Liver (tissue), 9 donors: ENCODE results near the gene SKIC2. TPM values are rescaled to one million over a fixed set of nuclear protein-coding genes. Genes with fewer than 3 reads are reported as not detected.

ENCODE experiments used
- DNase-seq: peaks from one replicate; pipeline ENCODE4 v3.0.0-alpha.2; 2017; ENCODE audit warnings: low spot score
- H3K27ac ChIP-seq, 2 donors: one replicate each; pipeline ENCODE4 v1.7.0; 2013; ENCODE audit warnings: inconsistent platforms in 2 of 2, low read length in 2 of 2, control low read depth in 1 of 2, low read depth in 1 of 2, mild to moderate bottlenecking in 1 of 2
- H3K27me3 ChIP-seq, 4 donors: one replicate each; pipeline versions ENCODE4 v1.6.1 to v1.7.0; 2013; ENCODE audit warnings: low read length in 3 of 4, inconsistent platforms in 1 of 4, mild to moderate bottlenecking in 1 of 4, moderate library complexity in 1 of 4; ENCODE audit not compliant: control insufficient read depth in 4 of 4, insufficient read depth in 4 of 4
- H3K36me3 ChIP-seq, 4 donors: one replicate each; pipeline versions ENCODE4 v1.6.1 to v1.7.0; 2013; ENCODE audit warnings: low read length in 3 of 4, mild to moderate bottlenecking in 3 of 4, low read depth in 1 of 4, moderate library complexity in 1 of 4; ENCODE audit not compliant: control insufficient read depth in 4 of 4, insufficient read depth in 3 of 4
- H3K4me1 ChIP-seq, 4 donors: one replicate each; pipeline versions ENCODE4 v1.6.1 to v1.7.0; 2013; ENCODE audit warnings: low read length in 3 of 4, mild to moderate bottlenecking in 3 of 4, moderate library complexity in 1 of 4; ENCODE audit not compliant: control insufficient read depth in 4 of 4, insufficient read depth in 4 of 4
- H3K4me3 ChIP-seq, 3 donors: one replicate each; pipeline versions ENCODE4 v1.6.1 to v1.7.0; 2013; ENCODE audit warnings: low read length in 3 of 3, control low read depth in 1 of 3, low read depth in 1 of 3, mild to moderate bottlenecking in 1 of 3
- H3K9ac ChIP-seq, 2 donors: one replicate each; pipeline ENCODE4 v1.7.0; 2013; ENCODE audit warnings: low read length in 2 of 2, mild to moderate bottlenecking in 2 of 2, moderate library complexity in 2 of 2, control low read depth in 1 of 2, low read depth in 1 of 2
- H3K9me3 ChIP-seq, 4 donors: one replicate each; pipeline versions ENCODE4 v1.6.1 to v1.7.0; 2013; ENCODE audit warnings: low read length in 3 of 4; ENCODE audit not compliant: control insufficient read depth in 4 of 4
- EGR1 ChIP-seq, 2 donors: IDR thresholded peaks; 2 replicates each; pipeline ENCODE4 v1.6.1; 2016 to 2018; ENCODE audit warnings: antibody characterized with exemption in 2 of 2, low read depth in 2 of 2
- FOXA1 ChIP-seq: IDR thresholded peaks from 2 replicates; pipeline ENCODE4 v1.6.1; 2016; ENCODE audit warnings: antibody characterized with exemption
- FOXA2 ChIP-seq: IDR thresholded peaks from 2 replicates; pipeline ENCODE4 v1.6.1; 2016; ENCODE audit warnings: antibody characterized with exemption
- GABPA ChIP-seq, 2 donors: IDR thresholded peaks in 1 of 2; conservative IDR thresholded peaks in 1 of 2; 2 replicates each; pipeline ENCODE4 v1.6.1; 2016; ENCODE audit warnings: antibody characterized with exemption in 2 of 2, mild to moderate bottlenecking in 1 of 2, moderate library complexity in 1 of 2
- HNF4A ChIP-seq, 2 donors: conservative IDR thresholded peaks; 2 replicates each; pipeline ENCODE4 v1.6.1; 2016; ENCODE audit warnings: antibody characterized with exemption in 2 of 2, mild to moderate bottlenecking in 2 of 2
- HNF4G ChIP-seq: IDR thresholded peaks from 2 replicates; pipeline ENCODE4 v1.6.1; 2016; ENCODE audit warnings: antibody characterized with exemption
- JUND ChIP-seq, 2 donors: IDR thresholded peaks; 2 replicates each; pipeline ENCODE4 v1.6.1; 2016; ENCODE audit warnings: antibody characterized with exemption in 2 of 2
- NR2F2 ChIP-seq: IDR thresholded peaks from 2 replicates; pipeline ENCODE4 v1.6.1; 2016; ENCODE audit warnings: antibody characterized with exemption
- RAD21 ChIP-seq, 2 donors: IDR thresholded peaks; 2 replicates each; pipeline ENCODE4 v1.6.1; 2016; ENCODE audit warnings: antibody characterized with exemption in 2 of 2, mild to moderate bottlenecking in 2 of 2
- RXRA ChIP-seq, 2 donors: IDR thresholded peaks; 2 replicates each; pipeline ENCODE4 v1.6.1; 2017 to 2018; ENCODE audit warnings: antibody characterized with exemption in 2 of 2, mild to moderate bottlenecking in 1 of 2
- SP1 ChIP-seq: IDR thresholded peaks from 2 replicates; pipeline ENCODE4 v1.6.1; 2018; ENCODE audit warnings: antibody characterized with exemption, mild to moderate bottlenecking
- TAF1 ChIP-seq: conservative IDR thresholded peaks from 2 replicates; pipeline ENCODE4 v1.6.1; 2016; ENCODE audit warnings: antibody characterized with exemption, mild to moderate bottlenecking
- YY1 ChIP-seq: IDR thresholded peaks from 2 replicates; pipeline ENCODE4 v1.6.1; 2016; ENCODE audit warnings: antibody characterized with exemption, mild to moderate bottlenecking
- WGBS: extraction: QIAGEN DNeasy Blood & Tissue Kit; methylation state at CpG from one replicate; pipeline ENCODE4 v1.1.7; 2013; 5-methylcytosine and 5-hydroxymethylcytosine counted together
- polyA plus RNA-seq, 2 donors: library from polyadenylated mRNA; stranded (reverse) in 1 of 2; unstranded in 1 of 2; fragments of 200-250 nt in 1 of 2; fragments of >200 nt in 1 of 2; fragmentation: Nextera tagmentation in 1 of 2; extraction: Ambion mirVana in 1 of 2; gene quantifications; one replicate each; pipeline versions ENCODE4 v1.2.1 to v1.2.3, GENCODE V29; 2013 to 2015
- total RNA-seq, 2 donors: library from RNA; depleted of rRNA; stranded (reverse); fragments of >200 nt; gene quantifications; one replicate each; pipeline ENCODE4 v1.2.3, GENCODE V29; 2014
- TF ChIP-seq, protein P1 (sequence below): IDR thresholded peaks from 2 replicates; pipeline ENCODE4 v1.6.1; 2016; ENCODE audit warnings: antibody characterized with exemption
- TF ChIP-seq, protein P2 (sequence below): IDR thresholded peaks from 2 replicates; pipeline ENCODE4 v1.6.1; 2016; ENCODE audit warnings: antibody characterized with exemption, mild to moderate bottlenecking
- TF ChIP-seq, protein P3 (sequence below): IDR thresholded peaks from 2 replicates; pipeline ENCODE4 v1.6.1; 2016; ENCODE audit warnings: antibody characterized with exemption
- TF ChIP-seq, protein P4 (sequence below): fragments of 150-350 bp; IDR thresholded peaks from 2 replicates; pipeline ENCODE4 v1.5.1; 2017; ENCODE audit warnings: improper control_type of control experiment, low read depth, low read length; ENCODE audit not compliant: missing input control
- donor health status: healthy.
- donor health status: healthy.
- donor health status: healthy.
- donor health status: healthy.
- donor health status: healthy.

The SKIC2 gene
- total and polyA plus RNA-seq, 4 donors, result 26.7 to 57.6 (median 34.5) TPM

DNA sequence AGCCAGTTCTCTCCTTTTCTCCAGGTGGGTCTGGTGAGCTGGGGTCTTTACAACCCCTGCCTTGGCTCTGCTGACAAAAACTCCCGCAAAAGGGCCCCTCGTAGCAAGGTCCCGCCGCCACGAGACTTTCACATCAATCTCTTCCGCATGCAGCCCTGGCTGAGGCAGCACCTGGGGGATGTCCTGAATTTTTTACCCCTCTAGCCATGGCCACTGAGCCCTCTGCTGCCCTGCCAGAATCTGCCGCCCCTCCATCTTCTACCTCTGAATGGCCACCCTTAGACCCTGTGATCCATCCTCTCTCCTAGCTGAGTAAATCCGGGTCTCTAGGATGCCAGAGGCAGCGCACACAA is 13.8 kb upstream of the SKIC2 start:
- peaks cover 7 to 63% (median 35%) of the 10 kb centered on the region in 4 donors for H3K4me1 ChIP-seq
- H3K36me3 ChIP-seq, result peaks cover 2 to 52% (median 31%) of the 10 kb centered on the region in 4 donors
- DNase-seq, result no peak
- 66% methylated on average over 9 of the region's 9 CpGs for WGBS
- no peak overlapping the region for H3K4me3 ChIP-seq
- H3K9ac ChIP-seq, result peak overlapping the region in 1 of 2 donors; percentile 12
- TF ChIP-seq, protein P1, sequence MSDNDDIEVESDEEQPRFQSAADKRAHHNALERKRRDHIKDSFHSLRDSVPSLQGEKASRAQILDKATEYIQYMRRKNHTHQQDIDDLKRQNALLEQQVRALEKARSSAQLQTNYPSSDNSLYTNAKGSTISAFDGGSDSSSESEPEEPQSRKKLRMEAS, result no peak
- TF ChIP-seq, protein P2, sequence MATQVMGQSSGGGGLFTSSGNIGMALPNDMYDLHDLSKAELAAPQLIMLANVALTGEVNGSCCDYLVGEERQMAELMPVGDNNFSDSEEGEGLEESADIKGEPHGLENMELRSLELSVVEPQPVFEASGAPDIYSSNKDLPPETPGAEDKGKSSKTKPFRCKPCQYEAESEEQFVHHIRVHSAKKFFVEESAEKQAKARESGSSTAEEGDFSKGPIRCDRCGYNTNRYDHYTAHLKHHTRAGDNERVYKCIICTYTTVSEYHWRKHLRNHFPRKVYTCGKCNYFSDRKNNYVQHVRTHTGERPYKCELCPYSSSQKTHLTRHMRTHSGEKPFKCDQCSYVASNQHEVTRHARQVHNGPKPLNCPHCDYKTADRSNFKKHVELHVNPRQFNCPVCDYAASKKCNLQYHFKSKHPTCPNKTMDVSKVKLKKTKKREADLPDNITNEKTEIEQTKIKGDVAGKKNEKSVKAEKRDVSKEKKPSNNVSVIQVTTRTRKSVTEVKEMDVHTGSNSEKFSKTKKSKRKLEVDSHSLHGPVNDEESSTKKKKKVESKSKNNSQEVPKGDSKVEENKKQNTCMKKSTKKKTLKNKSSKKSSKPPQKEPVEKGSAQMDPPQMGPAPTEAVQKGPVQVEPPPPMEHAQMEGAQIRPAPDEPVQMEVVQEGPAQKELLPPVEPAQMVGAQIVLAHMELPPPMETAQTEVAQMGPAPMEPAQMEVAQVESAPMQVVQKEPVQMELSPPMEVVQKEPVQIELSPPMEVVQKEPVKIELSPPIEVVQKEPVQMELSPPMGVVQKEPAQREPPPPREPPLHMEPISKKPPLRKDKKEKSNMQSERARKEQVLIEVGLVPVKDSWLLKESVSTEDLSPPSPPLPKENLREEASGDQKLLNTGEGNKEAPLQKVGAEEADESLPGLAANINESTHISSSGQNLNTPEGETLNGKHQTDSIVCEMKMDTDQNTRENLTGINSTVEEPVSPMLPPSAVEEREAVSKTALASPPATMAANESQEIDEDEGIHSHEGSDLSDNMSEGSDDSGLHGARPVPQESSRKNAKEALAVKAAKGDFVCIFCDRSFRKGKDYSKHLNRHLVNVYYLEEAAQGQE, result no peak
- no peak for TF ChIP-seq FOXA1
- TF ChIP-seq, protein P3, sequence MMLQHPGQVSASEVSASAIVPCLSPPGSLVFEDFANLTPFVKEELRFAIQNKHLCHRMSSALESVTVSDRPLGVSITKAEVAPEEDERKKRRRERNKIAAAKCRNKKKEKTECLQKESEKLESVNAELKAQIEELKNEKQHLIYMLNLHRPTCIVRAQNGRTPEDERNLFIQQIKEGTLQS, result no peak
- no peak for TF ChIP-seq NR2F2
- TF ChIP-seq GABPA (IDR thresholded peaks at IDR 0.05 in 1 of 2, conservative IDR thresholded peaks at IDR 0.05 in 1 of 2), result no peak
- no peak for TF ChIP-seq EGR1 (IDR thresholded peaks at IDR 0.05; ENCODE audit: low read depth in 2 of 2)
- no peaks in the 10 kb centered on the region for H3K9me3 ChIP-seq
- no peaks in the 10 kb centered on the region for H3K27me3 ChIP-seq
- peak overlapping the region; percentile 78 to 93 for H3K27ac ChIP-seq

DNA sequence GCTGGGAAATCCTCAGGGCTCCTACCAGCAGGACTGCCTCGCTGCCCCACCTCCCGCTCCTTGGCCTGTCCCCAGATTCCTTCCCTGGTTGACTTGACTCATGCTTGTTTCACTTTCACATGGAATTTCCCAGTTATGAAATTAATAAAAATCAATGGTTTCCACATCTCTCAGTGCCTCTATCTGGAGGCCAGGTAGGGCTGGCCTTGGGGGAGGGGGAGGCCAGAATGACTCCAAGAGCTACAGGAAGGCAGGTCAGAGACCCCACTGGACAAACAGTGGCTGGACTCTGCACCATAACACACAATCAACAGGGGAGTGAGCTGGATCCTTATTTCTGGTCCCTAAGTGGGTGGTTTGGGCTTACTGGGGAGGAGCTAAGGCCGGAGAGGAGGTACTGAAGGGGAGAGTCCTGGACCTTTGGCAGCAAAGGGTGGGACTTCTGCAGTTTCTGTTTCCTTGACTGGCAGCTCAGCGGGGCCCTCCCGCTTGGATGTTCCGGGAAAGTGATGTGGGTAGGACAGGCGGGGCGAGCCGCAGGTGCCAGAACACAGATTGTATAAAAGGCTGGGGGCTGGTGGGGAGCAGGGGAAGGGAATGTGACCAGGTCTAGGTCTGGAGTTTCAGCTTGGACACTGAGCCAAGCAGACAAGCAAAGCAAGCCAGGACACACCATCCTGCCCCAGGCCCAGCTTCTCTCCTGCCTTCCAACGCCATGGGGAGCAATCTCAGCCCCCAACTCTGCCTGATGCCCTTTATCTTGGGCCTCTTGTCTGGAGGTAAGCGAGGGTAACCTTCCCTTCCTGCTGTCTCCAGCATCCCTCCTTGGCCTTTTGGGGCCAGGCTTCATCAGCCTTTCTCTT is 13.2 kb upstream of the SKIC2 start, which contains the start of gene CFB:
CFB (plus strand) TSS at position 589 of the 863 bp plus-strand sequence; CDS start at position 716, 127 bp downstream.
- H3K36me3 ChIP-seq, result peaks cover 2 to 52% (median 36%) of the 10 kb centered on the region in 4 donors
- WGBS, result 15% methylated on average over 11 of the region's 11 CpGs
- H3K27ac ChIP-seq, result peak within 1 kb of the TSS; percentile 78 to 93
- H3K9ac ChIP-seq, result peak within 1 kb of the TSS; percentile 80 to 96
- DNase-seq, result peak; percentile 68
- H3K4me1 ChIP-seq, result peaks cover 7 to 59% (median 34%) of the 10 kb centered on the region in 4 donors
- no peaks in the 10 kb centered on the region for H3K27me3 ChIP-seq
- peak within 1 kb of the TSS; percentile 64 to 97 (median 81) for H3K4me3 ChIP-seq
- no peaks in the 10 kb centered on the region for H3K9me3 ChIP-seq
- TF ChIP-seq YY1 (peak; percentile 84), SP1 (peak; percentile 100), JUND (IDR thresholded peaks at IDR 0.05) (peak; percentile 89 to 90), HNF4G (peak; percentile 99), RXRA (IDR thresholded peaks at IDR 0.05) (peak; percentile 99), FOXA1 (peak; percentile 94), FOXA2 (peak; percentile 90), GABPA (IDR thresholded peaks at IDR 0.05 in 1 of 2, conservative IDR thresholded peaks at IDR 0.05 in 1 of 2) (peak; percentile 34 to 82), HNF4A (conservative IDR thresholded peaks at IDR 0.05) (peak; percentile 99), TAF1 (peak; percentile 94), EGR1 (IDR thresholded peaks at IDR 0.05; ENCODE audit: low read depth in 2 of 2) (peak; percentile 79 to 87), RAD21 (IDR thresholded peaks at IDR 0.05) (peak; percentile 55 to 68)
- TF ChIP-seq, protein P4, sequence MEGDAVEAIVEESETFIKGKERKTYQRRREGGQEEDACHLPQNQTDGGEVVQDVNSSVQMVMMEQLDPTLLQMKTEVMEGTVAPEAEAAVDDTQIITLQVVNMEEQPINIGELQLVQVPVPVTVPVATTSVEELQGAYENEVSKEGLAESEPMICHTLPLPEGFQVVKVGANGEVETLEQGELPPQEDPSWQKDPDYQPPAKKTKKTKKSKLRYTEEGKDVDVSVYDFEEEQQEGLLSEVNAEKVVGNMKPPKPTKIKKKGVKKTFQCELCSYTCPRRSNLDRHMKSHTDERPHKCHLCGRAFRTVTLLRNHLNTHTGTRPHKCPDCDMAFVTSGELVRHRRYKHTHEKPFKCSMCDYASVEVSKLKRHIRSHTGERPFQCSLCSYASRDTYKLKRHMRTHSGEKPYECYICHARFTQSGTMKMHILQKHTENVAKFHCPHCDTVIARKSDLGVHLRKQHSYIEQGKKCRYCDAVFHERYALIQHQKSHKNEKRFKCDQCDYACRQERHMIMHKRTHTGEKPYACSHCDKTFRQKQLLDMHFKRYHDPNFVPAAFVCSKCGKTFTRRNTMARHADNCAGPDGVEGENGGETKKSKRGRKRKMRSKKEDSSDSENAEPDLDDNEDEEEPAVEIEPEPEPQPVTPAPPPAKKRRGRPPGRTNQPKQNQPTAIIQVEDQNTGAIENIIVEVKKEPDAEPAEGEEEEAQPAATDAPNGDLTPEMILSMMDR, result no peak
- TF ChIP-seq, protein P3, result peak; percentile 82
- TF ChIP-seq, protein P1, result peak; percentile 94
- TF ChIP-seq, protein P2, result peak; percentile 90
